GM10847 (cell line): ENCODE results near the gene NEBL.

Experiments used
- POLR2A ChIP-seq: IDR thresholded peaks from 2 replicates; pipeline ENCODE4 v1.6.1; 2011; ENCODE audit not compliant: insufficient read length; ENCODE audit errors: extremely low read depth

NEBL gene

DNA sequence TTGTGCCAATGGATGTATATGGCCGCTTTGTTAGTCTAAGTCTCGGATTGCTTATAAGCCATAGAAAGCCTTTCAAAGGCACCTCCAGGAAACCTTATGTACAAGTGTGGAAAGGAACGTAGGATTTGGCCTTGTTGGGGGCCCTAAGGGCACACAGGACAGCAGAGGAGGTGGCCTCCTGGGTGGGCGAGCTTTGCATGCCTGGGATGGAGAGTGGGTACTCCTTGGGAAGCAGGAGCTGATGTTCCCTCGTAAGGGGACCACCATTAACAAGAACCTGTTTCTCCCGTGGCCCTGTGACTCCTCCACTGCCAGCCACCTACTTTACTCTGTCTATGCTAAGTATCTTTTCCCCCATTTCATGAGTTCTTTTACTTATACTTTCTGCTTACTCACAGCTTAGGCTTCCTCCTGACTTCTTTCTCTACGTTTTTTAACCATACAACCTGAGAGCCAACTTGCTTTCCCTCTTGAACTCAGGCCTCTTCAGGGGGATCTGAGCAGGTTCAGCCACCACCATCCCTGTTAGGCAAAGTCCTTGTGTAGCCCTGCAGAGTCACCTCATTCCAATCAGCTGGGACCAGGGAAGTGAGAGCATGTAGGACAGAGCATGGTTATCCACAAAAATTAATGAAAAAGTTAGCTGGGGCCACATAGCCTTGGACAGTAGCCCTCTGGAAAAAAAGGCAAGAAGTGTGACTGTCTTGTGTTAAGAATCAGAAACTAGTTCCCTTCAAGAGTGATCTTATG, 118.9 kb downstream of the NEBL start:
- TF ChIP-seq POLR2A = no peak

GRCh38 chr10:20776384-20777118, 120.6 kb downstream of the NEBL start:
- TF ChIP-seq POLR2A = no peak

DNA sequence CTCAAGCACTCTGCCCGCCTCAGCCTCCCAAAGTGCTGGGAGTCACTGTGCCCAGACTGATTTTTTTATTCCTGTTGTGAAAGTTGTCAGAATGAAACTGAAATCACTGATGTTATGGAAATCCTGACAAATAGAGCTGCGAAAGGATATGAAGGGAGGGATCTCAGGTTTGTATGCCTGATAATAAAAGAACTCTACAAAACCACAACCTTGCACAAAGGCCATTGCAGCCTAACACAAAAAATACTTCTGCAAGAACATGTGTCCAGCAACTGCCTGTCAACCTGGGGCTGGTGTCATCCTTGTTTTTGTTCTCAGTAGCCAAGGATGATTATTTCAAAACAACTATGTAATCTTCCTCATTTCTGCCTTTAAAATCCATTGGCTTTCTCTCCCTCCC, 126.1 kb downstream of the NEBL start:
- TF ChIP-seq POLR2A = no peak

- no peak for TF ChIP-seq POLR2A
These were observed 127.6 kb downstream of the NEBL start for GRCh38 chr10:20769481-20769880.

GRCh38 chr10:20768843-20769242, 128.3 kb downstream of the NEBL start:
- TF ChIP-seq POLR2A = no peak

GRCh38 chr10:20767028-20767427, 130.1 kb downstream of the NEBL start:
- TF ChIP-seq POLR2A = no peak

DNA sequence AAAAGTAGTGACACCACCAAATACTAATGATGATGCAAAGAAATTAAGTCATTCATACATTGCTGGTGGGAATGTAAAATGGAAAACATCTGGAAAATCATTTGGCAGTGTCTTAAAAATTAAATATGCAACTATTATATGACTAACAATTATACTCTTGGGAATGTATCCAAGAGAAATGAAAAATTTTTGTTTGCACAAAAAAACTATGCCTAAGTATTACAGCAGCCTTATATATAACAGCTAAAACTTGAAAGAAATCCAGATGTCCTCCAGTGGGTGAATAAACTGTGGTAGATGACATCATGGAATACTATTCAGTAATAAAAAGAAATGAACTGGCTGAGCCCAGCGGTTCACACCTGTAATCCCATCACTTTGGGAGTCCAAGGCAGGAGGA, 132.0 kb downstream of the NEBL start:
- TF ChIP-seq POLR2A = no peak

DNA sequence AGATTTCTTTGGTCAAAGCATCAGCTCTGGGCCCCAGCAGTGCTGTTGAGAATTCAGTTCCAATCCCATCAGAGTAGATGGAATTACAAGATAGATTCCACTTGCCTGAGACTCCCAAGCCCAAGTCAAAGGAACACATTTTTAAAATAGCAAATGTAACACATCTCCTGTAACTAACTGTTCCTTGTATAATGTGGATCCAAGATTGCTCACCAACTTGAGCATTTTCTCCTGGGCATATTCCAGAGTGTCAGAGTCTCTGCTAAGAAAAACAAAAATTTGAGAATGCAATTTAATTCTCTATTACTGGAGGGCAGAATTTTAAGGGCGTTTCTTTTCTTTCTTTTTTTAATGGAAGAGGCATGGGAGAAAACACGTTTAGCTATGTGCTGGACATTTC, 136.7 kb downstream of the NEBL start:
- no peak for TF ChIP-seq POLR2A

GRCh38 chr10:20748551-20748950, 148.6 kb downstream of the NEBL start:
- TF ChIP-seq POLR2A = no peak

- no peak for TF ChIP-seq POLR2A
These were observed 149.3 kb downstream of the NEBL start for GRCh38 chr10:20747782-20748181.

- no peak for TF ChIP-seq POLR2A
These were observed 150.3 kb downstream of the NEBL start for GRCh38 chr10:20746856-20747255.

DNA sequence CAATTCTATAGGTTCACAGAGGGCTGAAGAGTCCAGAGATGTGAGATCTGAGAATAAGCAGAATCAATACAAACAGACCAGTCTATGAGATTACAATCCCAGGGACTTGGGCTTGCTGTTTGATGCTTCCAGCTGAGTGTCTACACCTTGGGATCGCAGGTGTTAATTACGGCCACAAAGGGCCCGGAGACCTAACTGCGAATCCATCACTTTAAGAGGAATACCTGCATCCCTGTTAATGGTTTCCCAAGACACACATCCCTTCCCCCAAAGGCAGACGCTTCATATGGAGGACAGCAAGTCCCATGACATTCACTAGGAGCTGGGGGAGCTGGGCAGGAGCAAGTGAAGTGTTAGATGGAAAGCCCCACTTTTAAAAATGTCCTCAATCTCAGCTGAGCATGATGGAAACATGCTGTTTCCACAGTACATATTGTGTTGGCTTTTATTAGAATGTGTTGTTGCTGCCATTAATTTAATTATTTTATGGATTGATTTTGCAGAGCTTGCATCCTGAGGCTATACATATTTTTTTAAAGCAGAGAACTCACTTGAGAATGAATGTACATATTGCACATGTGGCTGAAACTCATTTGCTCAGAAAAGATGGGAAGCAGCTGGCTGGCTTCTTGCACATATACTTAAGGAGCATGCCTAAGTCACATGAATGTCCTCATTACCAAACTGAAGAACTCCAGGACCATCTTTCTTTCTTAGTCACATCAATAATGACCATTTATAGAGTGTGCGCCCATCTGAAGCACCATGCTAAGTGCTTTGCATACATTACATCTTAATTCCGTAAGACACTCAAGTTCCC, 151.3 kb downstream of the NEBL start:
- TF ChIP-seq POLR2A = no peak

DNA sequence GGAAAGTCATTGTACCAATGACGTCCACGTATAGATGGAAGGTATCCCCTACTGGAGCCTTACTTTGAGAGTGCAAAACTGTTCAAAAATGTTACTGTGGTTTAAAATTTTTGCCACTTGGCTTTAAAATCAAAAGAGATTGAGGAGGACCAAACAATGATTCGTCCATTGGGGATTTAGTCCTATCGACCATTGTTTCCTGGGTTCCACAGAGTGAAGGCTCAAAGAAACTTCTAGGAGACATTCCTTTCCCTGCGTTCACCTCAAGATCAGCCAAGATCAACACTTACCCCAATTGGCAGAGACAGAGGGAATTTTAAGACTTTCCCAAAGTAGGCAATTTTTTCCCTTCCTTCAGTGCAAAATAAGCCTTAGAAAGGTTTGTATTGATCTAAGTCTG, 152.3 kb downstream of the NEBL start:
- no peak for TF ChIP-seq POLR2A

GRCh38 chr10:20743942-20744341, 153.2 kb downstream of the NEBL start:
- no peak for TF ChIP-seq POLR2A

DNA sequence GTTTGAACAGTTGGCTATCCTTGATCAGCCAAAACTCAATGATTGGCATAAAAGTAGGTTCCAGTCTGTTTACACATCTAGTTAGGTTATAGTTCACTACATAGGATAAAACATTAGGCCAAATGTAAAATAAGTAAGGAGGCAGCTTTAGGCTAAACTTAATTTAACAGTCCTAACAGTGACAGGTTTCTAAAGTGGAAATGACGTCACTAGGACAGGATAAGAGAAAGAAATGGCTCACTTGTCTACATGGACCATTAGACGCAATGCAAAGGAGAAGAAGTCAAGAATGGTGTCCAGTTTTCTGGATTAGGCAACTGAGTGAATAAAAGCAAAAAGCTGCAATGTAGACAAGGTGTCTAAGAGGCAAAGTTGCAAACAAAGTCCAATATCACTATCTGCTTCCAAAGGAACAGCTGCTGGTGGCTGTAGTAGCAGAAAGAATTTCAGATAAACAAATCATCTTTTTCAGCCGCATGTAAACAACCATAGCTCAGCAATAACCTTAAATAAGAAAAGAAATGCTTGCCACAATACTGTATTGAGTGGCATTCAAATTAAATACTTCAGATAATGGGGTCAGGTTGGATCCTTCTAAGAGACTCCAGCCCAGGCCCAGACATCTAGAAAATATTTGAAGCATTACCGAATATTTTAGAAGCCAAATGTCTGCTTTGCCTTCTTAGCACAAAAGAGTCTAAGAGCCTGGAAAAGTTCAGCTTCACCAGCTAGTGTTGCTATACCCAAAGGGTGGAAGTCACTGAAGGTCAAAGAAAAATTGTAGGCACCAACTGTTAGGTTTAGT, 154.2 kb downstream of the NEBL start:
- TF ChIP-seq POLR2A = no peak
